SK-N-MC (cell line): ENCODE results near the gene RGS10.

Source experiments
- DNase-seq: peaks from one replicate; pipeline ENCODE4 v3.0.0-alpha.2; 2011; ENCODE audit warnings: low read depth, low spot score
- H3K27ac ChIP-seq: fragments of 200-600 bp; sonication (generic); 2 replicates; pipeline ENCODE4 v1.5.1; 2016; ENCODE audit warnings: mixed run types
- H3K36me3 ChIP-seq: fragments of 200-600 bp; sonication (generic); 2 replicates; pipeline ENCODE4 v1.6.1; 2017; ENCODE audit warnings: antibody characterized with exemption, low read length, mixed read lengths; ENCODE audit not compliant: insufficient read depth
- H3K4me3 ChIP-seq: fragments of 200-600 bp; sonication (generic); 2 replicates; pipeline ENCODE4 v1.5.1; 2016
- H3K9ac ChIP-seq: fragments of 200-600 bp; sonication (generic); 2 replicates; pipeline ENCODE4 v1.8.0; 2017; ENCODE audit warnings: mixed run types, mixed read lengths; ENCODE audit not compliant: insufficient read length
- H3K9me3 ChIP-seq: fragments of 200-600 bp; sonication (generic); 2 replicates; pipeline ENCODE4 v1.6.1; 2017; ENCODE audit warnings: low read depth, mild to moderate bottlenecking, antibody characterized with exemption, low read length, moderate library complexity, mixed read lengths
- EZH2 ChIP-seq: fragments of 200-600 bp; sonication (generic); IDR thresholded peaks from one replicate; pipeline ENCODE4 v1.6.1; 2017; ENCODE audit warnings: antibody characterized with exemption
- FOXP2 ChIP-seq: optimal IDR thresholded peaks from 2 replicates; pipeline ENCODE3; 2011; ENCODE audit warnings: mild to moderate bottlenecking, moderate library complexity; ENCODE audit not compliant: insufficient read depth; ENCODE audit errors: extremely low read length, control extremely low read depth
- POLR2AphosphoS5 ChIP-seq: IDR thresholded peaks from 2 replicates; pipeline ENCODE4 v1.6.1; 2012; ENCODE audit warnings: mild to moderate bottlenecking, low read depth, low read length, borderline replicate concordance

The RGS10 gene

DNA sequence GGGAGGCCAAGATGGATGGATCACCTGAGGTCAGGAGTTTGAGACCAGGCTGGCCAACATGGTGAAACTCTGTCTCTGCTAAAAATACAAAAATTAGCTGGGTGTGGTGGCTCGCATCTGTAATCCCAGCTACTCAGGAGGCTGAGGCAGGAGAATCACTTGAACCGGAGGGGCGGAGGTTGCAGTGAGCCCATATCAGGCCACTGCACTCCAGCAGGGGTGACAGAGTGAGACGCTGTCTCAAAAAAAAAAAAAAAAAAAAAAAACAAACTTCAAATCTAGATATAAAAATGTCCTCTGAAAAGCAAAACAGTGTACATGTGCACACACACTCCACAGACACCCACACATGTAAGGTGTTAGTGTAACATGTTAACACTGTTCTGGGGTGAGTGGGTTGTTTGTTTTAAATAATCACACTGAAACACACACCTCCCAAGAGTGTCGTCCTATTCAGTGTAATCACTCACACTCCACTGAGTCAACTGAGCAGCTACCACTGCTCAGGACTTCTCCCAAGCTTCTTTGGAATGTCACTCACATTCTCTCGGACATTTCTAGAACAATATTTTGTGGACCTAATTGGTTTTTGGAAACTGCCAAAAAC, 12.8 kb upstream of the RGS10 start:
- no peaks in the 10 kb centered on the region for H3K36me3 ChIP-seq

DNA sequence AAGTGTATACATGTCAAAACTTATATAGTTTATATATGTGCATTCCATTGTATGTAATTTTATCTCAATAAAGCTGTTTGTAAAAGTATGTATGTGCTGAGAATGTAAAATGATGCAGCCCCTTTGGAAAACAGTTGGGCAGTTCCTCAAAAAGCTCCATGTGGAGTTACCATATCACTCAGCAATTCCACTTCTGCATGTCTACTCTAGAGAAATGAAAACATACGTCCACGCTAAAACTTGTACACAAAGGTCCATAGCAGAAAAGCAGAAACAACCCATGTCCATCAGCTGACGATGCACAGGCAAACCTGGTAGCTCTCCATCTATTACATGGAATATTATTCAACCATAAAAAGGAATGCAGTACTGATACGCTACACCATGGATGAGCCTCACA, 8.3 kb upstream of the RGS10 start:
- no peak overlapping the region for H3K9ac ChIP-seq
- H3K9me3 ChIP-seq: no peaks in the 10 kb centered on the region
- no peak for TF ChIP-seq EZH2
- TF ChIP-seq POLR2AphosphoS5: no peak
- no peak for TF ChIP-seq FOXP2
- no peak for DNase-seq
- no peak overlapping the region for H3K4me3 ChIP-seq
- no peak overlapping the region for H3K27ac ChIP-seq
- no peaks in the 10 kb centered on the region for H3K36me3 ChIP-seq

More for the DNA sequence above, 12.8 kb upstream of the RGS10 start:
- H3K27ac ChIP-seq: no peak overlapping the region
- no peaks in the 10 kb centered on the region for H3K9me3 ChIP-seq
- H3K9ac ChIP-seq: no peak overlapping the region
- no peak for DNase-seq
- TF ChIP-seq EZH2 (no peak), POLR2AphosphoS5 (no peak), FOXP2 (no peak)
- no peak overlapping the region for H3K4me3 ChIP-seq

DNA sequence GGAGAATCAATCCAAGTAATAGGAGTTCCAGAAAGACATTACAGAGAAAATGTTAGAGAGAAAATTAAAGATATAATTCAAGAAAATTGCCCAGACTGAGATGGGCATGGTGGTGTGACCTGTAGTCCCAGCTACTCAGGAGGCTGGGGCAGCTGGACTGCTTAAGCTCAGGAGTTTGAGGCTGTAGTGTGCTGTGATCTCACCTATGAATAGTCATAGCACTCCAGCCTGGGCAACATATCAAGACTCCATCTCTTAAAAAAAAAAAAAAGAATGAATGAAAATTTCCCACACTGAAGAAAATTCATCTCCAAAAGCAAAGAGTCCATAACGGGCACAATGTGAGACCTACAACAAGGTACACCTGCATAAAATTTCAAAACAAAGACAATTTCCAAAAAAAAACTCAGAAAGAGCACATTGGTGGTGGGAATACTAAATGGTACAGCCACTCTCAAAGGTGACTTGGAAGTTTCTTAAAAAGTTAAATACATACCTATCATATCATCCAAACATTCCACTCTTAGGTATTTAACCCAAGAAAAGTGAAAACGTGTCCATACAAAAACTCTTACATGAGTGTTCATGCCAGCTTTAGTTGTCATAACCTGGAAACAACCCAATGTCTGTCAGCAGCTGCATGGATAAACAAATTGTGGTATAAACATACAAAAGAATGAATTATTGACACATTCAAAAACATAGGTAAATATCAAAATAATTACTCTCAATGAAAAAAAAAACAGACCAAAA, 6.9 kb upstream of the RGS10 start:
- no peak for DNase-seq
- Histone ChIP-seq H3K4me3 (no peak overlapping the region), H3K36me3 (no peaks in the 10 kb centered on the region), H3K9ac (no peak overlapping the region), H3K27ac (no peak overlapping the region), H3K9me3 (no peaks in the 10 kb centered on the region)
- TF ChIP-seq EZH2: no peak

DNA sequence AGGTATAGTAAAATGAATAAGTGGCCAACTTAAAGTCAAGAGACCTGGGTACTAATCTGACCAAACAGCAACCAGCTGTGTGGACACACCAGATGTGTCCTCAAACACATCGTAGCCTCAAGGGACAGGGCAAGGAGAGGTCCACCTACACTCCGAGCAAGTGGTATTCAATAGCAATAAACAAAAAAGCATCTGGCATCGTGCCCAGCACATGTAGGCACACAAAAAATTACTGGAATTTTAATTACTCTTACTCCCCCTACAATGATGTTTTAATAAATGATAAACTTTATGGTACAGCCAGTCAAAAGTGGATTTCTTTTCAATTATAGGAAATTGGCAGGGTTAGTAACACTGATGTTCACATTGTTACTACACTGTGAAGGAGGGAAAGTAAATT, 3.5 kb upstream of the RGS10 start:
- DNase-seq: no peak
- Histone ChIP-seq H3K36me3 (no peaks in the 10 kb centered on the region), H3K9me3 (no peaks in the 10 kb centered on the region), H3K9ac (no peak overlapping the region), H3K4me3 (no peak overlapping the region), H3K27ac (no peak overlapping the region)
- TF ChIP-seq POLR2AphosphoS5 (no peak), FOXP2 (no peak), EZH2 (no peak)

DNA sequence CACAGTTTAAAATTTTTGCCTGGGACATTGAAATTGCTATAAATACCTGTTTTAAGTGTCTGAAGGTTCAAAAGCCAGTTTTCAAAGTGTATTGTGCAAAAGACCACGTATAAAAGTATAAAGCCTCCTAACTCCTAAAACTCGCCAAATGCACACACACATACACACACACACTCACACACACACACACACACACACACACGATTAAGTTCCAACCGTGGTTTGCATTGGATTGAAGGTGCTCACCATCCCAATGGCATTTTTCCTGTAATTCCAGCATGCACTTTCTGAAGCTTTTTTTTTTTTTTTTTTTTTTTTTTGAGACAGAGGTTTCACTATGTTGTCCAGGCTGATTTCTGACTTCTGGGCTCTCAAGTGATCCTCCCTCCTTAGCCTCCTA, 2.8 kb upstream of the RGS10 start:
- Histone ChIP-seq H3K27ac (no peak overlapping the region), H3K9me3 (no peaks in the 10 kb centered on the region), H3K4me3 (no peak overlapping the region), H3K36me3 (no peaks in the 10 kb centered on the region), H3K9ac (no peak overlapping the region)
- TF ChIP-seq EZH2 (no peak), POLR2AphosphoS5 (no peak), FOXP2 (no peak)
- no peak for DNase-seq

DNA sequence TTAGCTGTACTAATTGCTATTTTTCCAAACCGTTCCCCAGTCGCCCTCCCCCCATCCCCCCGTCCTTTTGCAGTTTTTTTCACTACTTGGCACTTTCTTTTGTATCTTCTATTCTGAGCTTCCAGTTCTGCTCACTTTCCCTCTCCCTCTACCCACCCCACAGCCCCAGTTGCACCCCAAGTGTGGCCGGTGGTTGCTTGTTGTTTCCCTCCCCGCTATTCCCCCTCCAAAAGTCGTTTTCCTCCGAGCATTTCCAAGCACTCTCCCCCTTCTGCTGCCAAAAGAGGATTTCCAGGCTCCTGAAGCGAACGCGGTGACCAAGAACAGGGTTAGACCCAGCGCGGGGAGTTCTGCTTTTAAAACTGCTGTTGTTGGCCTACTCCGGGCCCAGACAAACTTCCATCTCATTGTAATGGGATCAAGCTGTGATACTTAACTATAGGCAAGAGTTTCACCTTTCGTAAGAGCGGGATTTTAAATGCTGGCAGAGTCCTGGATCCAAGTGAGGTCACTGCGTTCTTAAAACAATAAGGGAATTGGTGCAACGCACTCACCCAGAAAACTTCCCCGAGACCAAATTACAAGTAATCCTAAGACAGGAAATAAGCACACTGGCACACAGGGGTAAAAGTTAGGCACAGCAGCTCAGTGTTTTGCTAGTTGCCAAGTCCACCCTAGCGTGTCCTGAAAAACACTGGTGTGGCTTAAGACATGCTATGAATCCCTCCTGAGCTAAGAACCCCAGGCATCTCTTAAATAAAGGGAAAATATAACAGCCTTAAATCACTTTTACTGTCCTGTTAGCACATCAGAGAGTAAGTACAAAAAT, 1.5 kb upstream of the RGS10 start:
- TF ChIP-seq FOXP2: no peak
- no peak for TF ChIP-seq POLR2AphosphoS5
- no peak for TF ChIP-seq EZH2
- Histone ChIP-seq H3K9ac (peak overlapping the region; percentile 61), H3K9me3 (no peaks in the 10 kb centered on the region), H3K4me3 (peak overlapping the region; percentile 78), H3K27ac (peak overlapping the region; percentile 70; the same call in 1 of the 2 replicates), H3K36me3 (no peaks in the 10 kb centered on the region)
- DNase-seq: no peak

DNA sequence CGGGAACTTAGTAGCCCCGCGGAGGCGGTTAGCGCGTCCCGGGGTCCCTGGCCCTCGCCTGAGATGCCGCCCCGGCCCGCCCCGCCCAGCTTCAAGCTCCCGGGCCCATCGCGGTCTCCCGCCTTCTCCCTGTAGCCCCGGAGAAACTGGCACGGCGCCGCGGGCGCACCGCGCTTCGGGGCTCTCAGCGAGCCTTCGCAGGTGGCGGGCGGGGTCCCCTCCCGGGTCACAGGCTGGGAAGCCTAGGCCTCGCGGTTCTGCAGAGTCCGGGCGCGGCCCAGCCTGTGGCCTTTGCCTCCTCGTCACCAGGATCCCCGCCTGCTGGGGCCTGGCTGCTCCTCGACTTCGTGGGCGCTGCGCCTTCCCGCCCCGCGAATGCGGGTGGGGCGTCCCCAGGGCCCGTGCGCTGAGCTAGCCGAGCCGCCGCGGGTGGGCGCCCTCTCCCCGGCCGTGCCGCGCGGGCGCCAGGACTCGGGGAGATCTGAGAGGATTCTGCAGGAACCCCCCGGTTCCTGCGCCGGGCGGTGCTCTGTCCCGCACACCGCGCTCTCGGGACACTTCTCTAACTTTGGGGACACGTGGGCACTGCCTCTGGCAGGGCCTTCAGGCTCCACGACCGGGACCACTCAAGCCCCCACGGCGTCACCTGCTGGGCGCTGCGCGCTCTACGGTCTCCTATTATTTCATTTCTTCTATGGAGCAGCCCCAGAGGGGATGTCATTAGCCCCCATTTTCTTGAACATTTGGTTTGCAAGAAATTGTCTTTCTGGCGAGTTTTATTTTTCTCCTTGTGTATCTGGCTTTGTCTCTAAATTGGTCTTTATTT, 682 bp upstream of the RGS10 start:
- no peaks in the 10 kb centered on the region for H3K36me3 ChIP-seq
- H3K4me3 ChIP-seq: peak overlapping the region; percentile 78
- no peak for DNase-seq
- TF ChIP-seq EZH2 (no peak), FOXP2 (no peak), POLR2AphosphoS5 (no peak)
- H3K9me3 ChIP-seq: no peaks in the 10 kb centered on the region
- peak overlapping the region; percentile 61 for H3K9ac ChIP-seq
- peak overlapping the region; percentile 70; the same call in 1 of the 2 replicates for H3K27ac ChIP-seq
